SK-N-SH treated with all-trans-retinoic acid at 6 μM for 48 hours (cell line): ENCODE results near the gene KRT15.
A peak's percentile ranks its signal among the peaks of the same experiment; 100 is the strongest.

Experiments
- ATAC-seq: fragments of 200-7000 bp; cut with Tn5 transposase; 3 replicates; pipeline ENCODE4 v1.9.1; 2020; ENCODE audit warnings: mild to moderate bottlenecking, moderate library complexity
- ARNTL ChIP-seq: fragments of 450-650 bp; formaldehyde crosslinking; IDR thresholded peaks from 2 replicates; pipeline ENCODE4 v1.5.0; 2020; ENCODE audit warnings: low read depth, mild to moderate bottlenecking, moderate library complexity, borderline replicate concordance
- BACH2 ChIP-seq: fragments of 250-450 bp; sonication (Bioruptor Pico); IDR thresholded peaks from 2 replicates; pipeline ENCODE4 v1.9.0; 2021; ENCODE audit warnings: mild to moderate bottlenecking, borderline replicate concordance
- ESRRG ChIP-seq: fragments of 250-450 bp; sonication (Bioruptor Pico); IDR thresholded peaks from 2 replicates; pipeline ENCODE4 v1.6.1; 2021; ENCODE audit warnings: mild to moderate bottlenecking
- GLIS3 ChIP-seq: fragments of 250-450 bp; sonication (Bioruptor Pico); IDR thresholded peaks from 2 replicates; pipeline ENCODE4 v1.5.0; 2020; ENCODE audit warnings: mild to moderate bottlenecking, moderate library complexity
- ISL1 ChIP-seq: fragments of 250-450 bp; sonication (Bioruptor Pico); IDR thresholded peaks from 2 replicates; pipeline ENCODE4 v2.1.2; 2022; ENCODE audit warnings: mild to moderate bottlenecking, moderate library complexity
- OSR1 ChIP-seq: fragments of 250-450 bp; sonication (Bioruptor Pico); IDR thresholded peaks from 2 replicates; pipeline ENCODE4 v1.8.0; 2022; ENCODE audit warnings: moderate library complexity, mild to moderate bottlenecking, inconsistent platforms
- PPARA ChIP-seq: fragments of 250-450 bp; sonication (Bioruptor Pico); IDR thresholded peaks from 2 replicates; pipeline ENCODE4 v1.5.0; 2020; ENCODE audit warnings: mild to moderate bottlenecking, borderline replicate concordance
- TCF4 ChIP-seq: fragments of 250-450 bp; sonication (Bioruptor Pico); IDR thresholded peaks from 2 replicates; pipeline ENCODE4 v1.8.0; 2021; ENCODE audit warnings: mild to moderate bottlenecking, moderate library complexity, borderline replicate concordance
- TOX ChIP-seq: fragments of 250-450 bp; sonication (Bioruptor Pico); IDR thresholded peaks from 2 replicates; pipeline ENCODE4 v1.8.0; 2021; ENCODE audit warnings: mild to moderate bottlenecking, moderate library complexity, borderline replicate concordance
- ZC3H10 ChIP-seq: fragments of 250-450 bp; sonication (Bioruptor Pico); IDR thresholded peaks from 2 replicates; pipeline ENCODE4 v1.5.1; 2021; ENCODE audit warnings: mild to moderate bottlenecking, moderate library complexity
- ZFP3 ChIP-seq: fragments of 250-450 bp; sonication (Bioruptor Pico); IDR thresholded peaks from 2 replicates; pipeline ENCODE4 v1.5.0; 2020; ENCODE audit warnings: mild to moderate bottlenecking, moderate library complexity
- ZFP30 ChIP-seq: fragments of 450-650 bp; formaldehyde crosslinking; IDR thresholded peaks from 2 replicates; pipeline ENCODE4 v1.5.0; 2022; ENCODE audit warnings: mild to moderate bottlenecking, moderate library complexity
- ZNF565 ChIP-seq: fragments of 450-650 bp; formaldehyde crosslinking; conservative IDR thresholded peaks from 2 replicates; pipeline ENCODE4 v1.5.0; 2020; ENCODE audit warnings: low read depth, mild to moderate bottlenecking, moderate library complexity
- ZNF70 ChIP-seq: fragments of 450-650 bp; formaldehyde crosslinking; IDR thresholded peaks from 2 replicates; pipeline ENCODE4 v1.5.0; 2020; ENCODE audit warnings: mild to moderate bottlenecking, moderate library complexity
- TF ChIP-seq, protein P1 (sequence below): fragments of 250-450 bp; sonication (Bioruptor Pico); IDR thresholded peaks from 2 replicates; pipeline ENCODE4 v1.8.0; 2021; ENCODE audit warnings: low read depth, mild to moderate bottlenecking, moderate library complexity, borderline replicate concordance
- TF ChIP-seq, protein P2 (sequence below): fragments of 250-450 bp; sonication (Bioruptor Pico); IDR thresholded peaks from 2 replicates; pipeline ENCODE4 v1.5.0; 2020; ENCODE audit warnings: mild to moderate bottlenecking, moderate library complexity
- TF ChIP-seq, protein P3 (sequence below): fragments of 250-450 bp; sonication (Bioruptor Pico); IDR thresholded peaks from 2 replicates; pipeline ENCODE4 v1.8.0; 2020; ENCODE audit warnings: mild to moderate bottlenecking, moderate library complexity, borderline replicate concordance
- TF ChIP-seq, protein P4 (sequence below): fragments of 250-450 bp; sonication (Bioruptor Pico); IDR thresholded peaks from 2 replicates; pipeline ENCODE4 v1.5.1; 2021; ENCODE audit warnings: mild to moderate bottlenecking, moderate library complexity
- TF ChIP-seq, protein P5 (sequence below): fragments of 250-450 bp; sonication (Bioruptor Pico); IDR thresholded peaks from 2 replicates; pipeline ENCODE4 v1.5.1; 2020; ENCODE audit warnings: low read depth, mild to moderate bottlenecking, moderate library complexity

The KRT15 gene

DNA sequence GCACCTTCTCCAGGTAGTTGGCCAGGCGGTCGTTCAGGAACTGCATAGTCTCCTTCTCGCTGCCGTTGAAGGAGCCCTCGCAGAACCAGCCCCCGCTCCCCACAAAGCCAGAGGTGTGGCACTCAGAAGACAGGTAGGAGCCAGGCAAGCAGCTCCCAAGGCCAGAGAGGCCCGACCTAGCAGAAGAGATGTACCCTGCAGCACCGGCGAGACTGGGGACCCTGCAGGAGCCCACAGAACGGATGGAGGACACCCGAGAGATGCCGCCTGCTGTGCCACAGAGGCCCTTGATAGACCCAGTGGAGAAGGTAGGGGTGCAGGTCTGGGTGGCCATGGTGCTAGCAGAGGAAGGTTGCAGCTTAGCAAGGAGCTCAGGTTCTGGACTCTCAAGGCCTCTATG is 29.2 kb downstream of the KRT15 start, which contains the start of gene KRT36:
Gene KRT36 (minus strand): TSS at position 380 of the 400 bp plus-strand sequence. CDS start 46 bp downstream, at position 334.
- no peak for ATAC-seq
- TF ChIP-seq, protein P1, sequence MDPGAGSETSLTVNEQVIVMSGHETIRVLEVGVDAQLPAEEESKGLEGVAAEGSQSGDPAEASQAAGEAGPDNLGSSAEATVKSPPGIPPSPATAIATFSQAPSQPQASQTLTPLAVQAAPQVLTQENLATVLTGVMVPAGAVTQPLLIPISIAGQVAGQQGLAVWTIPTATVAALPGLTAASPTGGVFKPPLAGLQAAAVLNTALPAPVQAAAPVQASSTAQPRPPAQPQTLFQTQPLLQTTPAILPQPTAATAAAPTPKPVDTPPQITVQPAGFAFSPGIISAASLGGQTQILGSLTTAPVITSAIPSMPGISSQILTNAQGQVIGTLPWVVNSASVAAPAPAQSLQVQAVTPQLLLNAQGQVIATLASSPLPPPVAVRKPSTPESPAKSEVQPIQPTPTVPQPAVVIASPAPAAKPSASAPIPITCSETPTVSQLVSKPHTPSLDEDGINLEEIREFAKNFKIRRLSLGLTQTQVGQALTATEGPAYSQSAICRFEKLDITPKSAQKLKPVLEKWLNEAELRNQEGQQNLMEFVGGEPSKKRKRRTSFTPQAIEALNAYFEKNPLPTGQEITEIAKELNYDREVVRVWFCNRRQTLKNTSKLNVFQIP (CRISPR knock-in tag): no peak
- TF ChIP-seq ZNF70 (CRISPR knock-in tag) (no peak), OSR1 (no peak), GLIS3 (CRISPR knock-in tag) (no peak), ZC3H10 (CRISPR knock-in tag) (no peak), TOX (CRISPR knock-in tag) (no peak), ESRRG (no peak), BACH2 (CRISPR knock-in tag) (no peak)

DNA sequence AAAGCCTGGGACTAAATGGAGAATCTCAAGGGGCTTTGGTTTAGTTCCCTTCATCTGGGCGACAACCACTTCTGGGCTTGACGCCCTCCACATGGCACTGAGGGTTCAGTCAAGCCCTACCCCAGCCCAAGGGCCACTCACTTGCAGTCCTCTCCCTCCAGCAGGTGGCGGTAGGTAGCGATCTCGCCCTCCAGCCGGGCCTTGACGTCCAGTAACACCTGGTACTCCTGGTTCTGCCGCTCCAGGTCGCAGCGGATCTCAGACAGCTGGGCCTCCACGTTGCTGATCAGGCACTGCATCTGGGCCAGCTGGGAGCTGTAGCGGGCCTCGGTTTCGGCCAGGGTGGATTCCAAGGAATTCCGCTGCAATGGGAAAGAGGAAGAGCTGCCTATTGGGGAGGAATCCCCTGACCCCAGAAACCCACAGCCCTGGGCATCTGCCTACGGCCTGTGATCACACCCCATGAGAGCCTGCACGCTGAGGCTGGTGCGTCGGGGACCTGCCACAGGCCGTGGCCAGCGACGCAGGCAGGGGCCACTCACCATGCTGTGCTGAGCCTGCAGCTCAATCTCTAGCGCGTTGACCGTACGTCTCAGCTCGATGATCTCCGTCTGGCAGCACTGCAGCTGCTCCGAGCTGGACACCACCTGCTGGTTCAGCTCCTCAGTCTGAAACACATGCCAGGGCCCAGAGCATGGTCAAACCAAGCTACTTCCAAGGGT is 31.7 kb downstream of the KRT15 start:
- ATAC-seq: peak; percentile 46; the same call in 1 of the 3 replicates
- no peak for TF ChIP-seq ISL1 (CRISPR knock-in tag)
- TF ChIP-seq, protein P2, sequence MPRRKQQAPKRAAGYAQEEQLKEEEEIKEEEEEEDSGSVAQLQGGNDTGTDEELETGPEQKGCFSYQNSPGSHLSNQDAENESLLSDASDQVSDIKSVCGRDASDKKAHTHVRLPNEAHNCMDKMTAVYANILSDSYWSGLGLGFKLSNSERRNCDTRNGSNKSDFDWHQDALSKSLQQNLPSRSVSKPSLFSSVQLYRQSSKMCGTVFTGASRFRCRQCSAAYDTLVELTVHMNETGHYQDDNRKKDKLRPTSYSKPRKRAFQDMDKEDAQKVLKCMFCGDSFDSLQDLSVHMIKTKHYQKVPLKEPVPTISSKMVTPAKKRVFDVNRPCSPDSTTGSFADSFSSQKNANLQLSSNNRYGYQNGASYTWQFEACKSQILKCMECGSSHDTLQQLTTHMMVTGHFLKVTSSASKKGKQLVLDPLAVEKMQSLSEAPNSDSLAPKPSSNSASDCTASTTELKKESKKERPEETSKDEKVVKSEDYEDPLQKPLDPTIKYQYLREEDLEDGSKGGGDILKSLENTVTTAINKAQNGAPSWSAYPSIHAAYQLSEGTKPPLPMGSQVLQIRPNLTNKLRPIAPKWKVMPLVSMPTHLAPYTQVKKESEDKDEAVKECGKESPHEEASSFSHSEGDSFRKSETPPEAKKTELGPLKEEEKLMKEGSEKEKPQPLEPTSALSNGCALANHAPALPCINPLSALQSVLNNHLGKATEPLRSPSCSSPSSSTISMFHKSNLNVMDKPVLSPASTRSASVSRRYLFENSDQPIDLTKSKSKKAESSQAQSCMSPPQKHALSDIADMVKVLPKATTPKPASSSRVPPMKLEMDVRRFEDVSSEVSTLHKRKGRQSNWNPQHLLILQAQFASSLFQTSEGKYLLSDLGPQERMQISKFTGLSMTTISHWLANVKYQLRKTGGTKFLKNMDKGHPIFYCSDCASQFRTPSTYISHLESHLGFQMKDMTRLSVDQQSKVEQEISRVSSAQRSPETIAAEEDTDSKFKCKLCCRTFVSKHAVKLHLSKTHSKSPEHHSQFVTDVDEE (CRISPR knock-in tag): no peak
- TF ChIP-seq, protein P3, sequence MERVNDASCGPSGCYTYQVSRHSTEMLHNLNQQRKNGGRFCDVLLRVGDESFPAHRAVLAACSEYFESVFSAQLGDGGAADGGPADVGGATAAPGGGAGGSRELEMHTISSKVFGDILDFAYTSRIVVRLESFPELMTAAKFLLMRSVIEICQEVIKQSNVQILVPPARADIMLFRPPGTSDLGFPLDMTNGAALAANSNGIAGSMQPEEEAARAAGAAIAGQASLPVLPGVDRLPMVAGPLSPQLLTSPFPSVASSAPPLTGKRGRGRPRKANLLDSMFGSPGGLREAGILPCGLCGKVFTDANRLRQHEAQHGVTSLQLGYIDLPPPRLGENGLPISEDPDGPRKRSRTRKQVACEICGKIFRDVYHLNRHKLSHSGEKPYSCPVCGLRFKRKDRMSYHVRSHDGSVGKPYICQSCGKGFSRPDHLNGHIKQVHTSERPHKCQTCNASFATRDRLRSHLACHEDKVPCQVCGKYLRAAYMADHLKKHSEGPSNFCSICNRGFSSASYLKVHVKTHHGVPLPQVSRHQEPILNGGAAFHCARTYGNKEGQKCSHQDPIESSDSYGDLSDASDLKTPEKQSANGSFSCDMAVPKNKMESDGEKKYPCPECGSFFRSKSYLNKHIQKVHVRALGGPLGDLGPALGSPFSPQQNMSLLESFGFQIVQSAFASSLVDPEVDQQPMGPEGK (CRISPR knock-in tag): no peak
- TF ChIP-seq GLIS3 (CRISPR knock-in tag): no peak
- TF ChIP-seq TOX (CRISPR knock-in tag): no peak
- TF ChIP-seq, protein P1 (CRISPR knock-in tag): no peak
- TF ChIP-seq ZFP30 (CRISPR knock-in tag): no peak
- TF ChIP-seq OSR1: no peak
- TF ChIP-seq, protein P4, sequence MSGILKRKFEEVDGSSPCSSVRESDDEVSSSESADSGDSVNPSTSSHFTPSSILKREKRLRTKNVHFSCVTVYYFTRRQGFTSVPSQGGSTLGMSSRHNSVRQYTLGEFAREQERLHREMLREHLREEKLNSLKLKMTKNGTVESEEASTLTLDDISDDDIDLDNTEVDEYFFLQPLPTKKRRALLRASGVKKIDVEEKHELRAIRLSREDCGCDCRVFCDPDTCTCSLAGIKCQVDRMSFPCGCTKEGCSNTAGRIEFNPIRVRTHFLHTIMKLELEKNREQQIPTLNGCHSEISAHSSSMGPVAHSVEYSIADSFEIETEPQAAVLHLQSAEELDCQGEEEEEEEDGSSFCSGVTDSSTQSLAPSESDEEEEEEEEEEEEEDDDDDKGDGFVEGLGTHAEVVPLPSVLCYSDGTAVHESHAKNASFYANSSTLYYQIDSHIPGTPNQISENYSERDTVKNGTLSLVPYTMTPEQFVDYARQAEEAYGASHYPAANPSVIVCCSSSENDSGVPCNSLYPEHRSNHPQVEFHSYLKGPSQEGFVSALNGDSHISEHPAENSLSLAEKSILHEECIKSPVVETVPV (CRISPR knock-in tag): no peak
- TF ChIP-seq ARNTL (CRISPR knock-in tag): no peak
- no peak for TF ChIP-seq ZC3H10 (CRISPR knock-in tag)
- no peak for TF ChIP-seq ZNF565 (CRISPR knock-in tag)
- no peak for TF ChIP-seq TCF4 (CRISPR knock-in tag)
- TF ChIP-seq ZFP3 (CRISPR knock-in tag): no peak
- TF ChIP-seq, protein P5, sequence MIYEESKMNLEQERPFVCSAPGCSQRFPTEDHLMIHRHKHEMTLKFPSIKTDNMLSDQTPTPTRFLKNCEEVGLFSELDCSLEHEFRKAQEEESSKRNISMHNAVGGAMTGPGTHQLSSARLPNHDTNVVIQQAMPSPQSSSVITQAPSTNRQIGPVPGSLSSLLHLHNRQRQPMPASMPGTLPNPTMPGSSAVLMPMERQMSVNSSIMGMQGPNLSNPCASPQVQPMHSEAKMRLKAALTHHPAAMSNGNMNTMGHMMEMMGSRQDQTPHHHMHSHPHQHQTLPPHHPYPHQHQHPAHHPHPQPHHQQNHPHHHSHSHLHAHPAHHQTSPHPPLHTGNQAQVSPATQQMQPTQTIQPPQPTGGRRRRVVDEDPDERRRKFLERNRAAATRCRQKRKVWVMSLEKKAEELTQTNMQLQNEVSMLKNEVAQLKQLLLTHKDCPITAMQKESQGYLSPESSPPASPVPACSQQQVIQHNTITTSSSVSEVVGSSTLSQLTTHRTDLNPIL (CRISPR knock-in tag): no peak
- no peak for TF ChIP-seq PPARA (CRISPR knock-in tag)
- no peak for TF ChIP-seq ESRRG
